ENCODE data around the gene HMOX1. TPM values are rescaled to one million over a fixed set of nuclear protein-coding genes. Genes with fewer than 3 reads are reported as not detected.

Gene HMOX1
- total RNA-seq, 5 donors from 2014 or later (not counting 1 experiment from before 2014, with no cell fraction given): 0.40 to 2.4 (median 1.0) TPM

DNA sequence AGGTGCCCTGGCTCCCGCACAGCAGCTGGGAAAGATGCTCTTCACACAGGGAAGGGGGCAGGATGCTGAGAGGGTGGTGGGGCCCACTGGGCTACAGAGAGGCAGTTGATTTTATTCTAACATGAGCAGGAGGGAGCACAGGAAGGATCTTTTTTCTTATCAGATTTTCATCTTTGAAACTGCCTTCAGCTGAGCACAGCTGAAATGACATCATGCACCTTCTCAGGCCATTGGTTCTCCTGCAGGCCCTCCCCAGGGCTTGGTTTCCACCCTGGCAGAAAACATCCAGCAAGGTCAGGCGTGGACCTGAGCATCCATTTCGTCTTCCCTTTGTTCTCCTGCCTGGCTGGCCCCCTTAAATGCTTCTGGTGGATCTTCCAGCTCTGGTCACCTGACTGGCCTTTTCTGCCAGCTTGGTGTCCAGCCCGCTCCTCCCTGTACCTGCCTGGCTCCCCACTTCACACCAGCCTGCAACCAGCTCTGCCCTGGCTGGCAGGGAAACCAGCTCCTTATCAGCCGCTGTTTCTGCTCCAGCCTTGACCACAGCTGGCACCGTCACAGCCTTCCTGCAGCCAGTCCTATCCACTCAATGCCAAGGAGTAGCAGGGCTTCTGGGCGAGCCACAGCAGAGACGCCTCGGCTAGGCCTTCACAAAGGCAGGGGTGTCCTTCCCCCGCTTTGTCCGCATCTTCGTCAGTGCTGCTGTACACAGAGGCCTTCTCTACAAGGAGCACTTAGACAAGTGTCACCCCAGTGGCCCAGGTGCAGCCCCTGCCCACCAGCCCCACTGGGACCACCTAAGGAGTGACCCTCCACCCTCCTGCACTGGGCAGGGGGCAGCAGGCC lies 44.7 kb upstream of the HMOX1 start:
- H3K36me3 ChIP-seq (ENCODE audit: control insufficient read depth in 2 of 2, extremely low read depth in 1 of 2, insufficient read depth in 1 of 2, low read length in 1 of 2): peaks cover 21 to 78% of the 10 kb centered on the region in 2 donors
- DNase-seq: no peak
- WGBS (ENCODE audit: insufficient coverage): 89% methylated on average over 12 of the region's 12 CpGs
- H3K4me3 ChIP-seq (ENCODE audit: control insufficient read depth in 1 of 2, extremely low read depth in 1 of 2, low read length in 1 of 2): no peak overlapping the region
- no peaks in the 10 kb centered on the region for H3K9me3 ChIP-seq
- Mint-ChIP-seq H3K4me3 (no peak overlapping the region), H3K4me1 (peaks cover 8 to 27% (median 16%) of the 10 kb centered on the region in 3 donors), H3K9me3 (no peaks in the 10 kb centered on the region), H3K36me3 (peaks cover 43% of the 10 kb centered on the region), H3K27me3 (no peaks in the 10 kb centered on the region), H3K27ac (peak overlapping the region in 1 of 2 donors; percentile 27)
- H3K27ac ChIP-seq (ENCODE audit: low read length): no peak overlapping the region
- H3K27me3 ChIP-seq (replicated peaks in 1 of 2; ENCODE audit: control insufficient read depth in 2 of 2, extremely low read depth in 1 of 2, insufficient read depth in 2 of 2, low read length in 1 of 2): no peaks in the 10 kb centered on the region
- POLR2A ChIA-PET: interaction anchor here in 1 of 2 donors (0.6 kb wide), 1 partner anchor 138 kb away, joined by 4 read pairs; no protein-coding TSS in a partner anchor
- peak in 3 of 4 experiments; percentile 13 to 44 (median 40) for ATAC-seq (replicated peaks in 1 of 4)
- H3K4me1 ChIP-seq (ENCODE audit: control insufficient read depth in 1 of 2, extremely low read depth in 1 of 2, insufficient read depth in 2 of 2, low read length in 2 of 2): peaks cover 4 to 20% of the 10 kb centered on the region in 2 experiments
- CTCF ChIA-PET: interaction anchor here in 1 of 2 donors (0.6 kb wide), 1 partner anchor 25 kb away, joined by 3 read pairs; no protein-coding TSS in a partner anchor

DNA sequence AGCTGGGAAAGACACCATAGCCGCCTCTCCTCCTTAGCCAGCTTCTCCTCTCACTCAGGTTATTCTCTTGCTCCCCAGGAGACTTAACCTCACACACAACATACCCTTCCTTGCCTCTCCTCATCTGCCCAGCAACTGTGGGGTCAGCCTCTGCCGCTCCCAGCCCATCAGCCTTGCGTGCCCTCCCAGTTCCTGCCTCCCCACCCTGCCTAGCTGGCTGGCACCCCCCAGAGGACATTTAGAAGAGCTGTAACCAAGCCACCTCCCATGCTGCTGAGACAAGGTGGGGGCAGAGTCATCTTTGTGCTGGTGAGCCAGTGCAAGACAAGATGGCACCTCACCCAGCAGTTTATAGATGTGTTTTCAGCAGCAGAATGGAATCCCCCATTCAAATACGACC lies 43.0 kb upstream of the HMOX1 start:
- ChIA-PET CTCF (interaction anchor here in 1 of 2 donors (0.5 kb wide), 1 partner anchor 63 kb away, joined by 3 read pairs; no protein-coding TSS in a partner anchor), POLR2A (no interaction called here)
- Mint-ChIP-seq H3K36me3 (peaks cover 34% of the 10 kb centered on the region), H3K27me3 (no peaks in the 10 kb centered on the region), H3K4me3 (no peak overlapping the region), H3K4me1 (peaks cover 5 to 23% (median 16%) of the 10 kb centered on the region in 3 donors), H3K9me3 (no peaks in the 10 kb centered on the region), H3K27ac (peak overlapping the region in 1 of 2 donors; percentile 5)
- WGBS (ENCODE audit: insufficient coverage): 80% methylated on average over 2 of the region's 4 CpGs
- peak in 1 of 35 experiments; percentile 37 for DNase-seq
- H3K36me3 ChIP-seq (ENCODE audit: control insufficient read depth in 2 of 2, extremely low read depth in 1 of 2, insufficient read depth in 1 of 2, low read length in 1 of 2): peaks cover 21 to 68% of the 10 kb centered on the region in 2 donors
- H3K27me3 ChIP-seq (replicated peaks in 1 of 2; ENCODE audit: control insufficient read depth in 2 of 2, extremely low read depth in 1 of 2, insufficient read depth in 2 of 2, low read length in 1 of 2): no peaks in the 10 kb centered on the region
- H3K4me3 ChIP-seq (ENCODE audit: control insufficient read depth in 1 of 2, extremely low read depth in 1 of 2, low read length in 1 of 2): no peak overlapping the region
- H3K4me1 ChIP-seq (ENCODE audit: control insufficient read depth in 1 of 2, extremely low read depth in 1 of 2, insufficient read depth in 2 of 2, low read length in 2 of 2): peaks cover 4 to 20% of the 10 kb centered on the region in 2 experiments
- peak in 3 of 4 experiments; percentile 28 to 33 (median 30) for ATAC-seq (replicated peaks in 1 of 4)
- no peak overlapping the region for H3K27ac ChIP-seq (ENCODE audit: low read length)
- H3K9me3 ChIP-seq: no peaks in the 10 kb centered on the region

- H3K27ac ChIP-seq (ENCODE audit: low read length): no peak overlapping the region
- ChIA-PET CTCF (no interaction called here), POLR2A (interaction anchor here (0.5 to 0.6 kb wide), 2 partner anchors 17 to 336 kb away, joined by 6 to 13 read pairs; no protein-coding TSS in a partner anchor)
- H3K27me3 ChIP-seq (replicated peaks in 1 of 2; ENCODE audit: control insufficient read depth in 2 of 2, extremely low read depth in 1 of 2, insufficient read depth in 2 of 2, low read length in 1 of 2): no peaks in the 10 kb centered on the region
- no peak for ATAC-seq (replicated peaks in 1 of 4)
- DNase-seq: no peak
- Mint-ChIP-seq H3K9me3 (no peaks in the 10 kb centered on the region), H3K36me3 (peaks cover 32% of the 10 kb centered on the region), H3K27me3 (no peaks in the 10 kb centered on the region), H3K27ac (no peak overlapping the region), H3K4me1 (peaks cover 0 to under 1% (median 0%) of the 10 kb centered on the region in 3 donors), H3K4me3 (no peak overlapping the region)
- WGBS (ENCODE audit: insufficient coverage): 92% methylated on average over 19 of the region's 19 CpGs
- no peaks in the 10 kb centered on the region for H3K4me1 ChIP-seq (ENCODE audit: control insufficient read depth in 1 of 2, extremely low read depth in 1 of 2, insufficient read depth in 2 of 2, low read length in 2 of 2)
- H3K4me3 ChIP-seq (ENCODE audit: control insufficient read depth in 1 of 2, extremely low read depth in 1 of 2, low read length in 1 of 2): no peak overlapping the region
- H3K36me3 ChIP-seq (ENCODE audit: control insufficient read depth in 2 of 2, extremely low read depth in 1 of 2, insufficient read depth in 1 of 2, low read length in 1 of 2): peaks cover 20 to 58% of the 10 kb centered on the region in 2 donors
- H3K9me3 ChIP-seq: no peaks in the 10 kb centered on the region
Observed at GRCh38 chr22:35341090-35341874, 39.6 kb upstream of the HMOX1 start.

GRCh38 chr22:35342390-35342789 lies 38.5 kb upstream of the HMOX1 start:
- H3K4me3 Mint-ChIP-seq: no peak overlapping the region
- H3K27me3 Mint-ChIP-seq: no peaks in the 10 kb centered on the region
- DNase-seq (no peak), ATAC-seq (replicated peaks in 1 of 4) (peak in 1 of 4 experiments; percentile 10)
- no peak overlapping the region for H3K27ac Mint-ChIP-seq
- peaks cover 27% of the 10 kb centered on the region for H3K36me3 Mint-ChIP-seq
- no peak overlapping the region for H3K27ac ChIP-seq (ENCODE audit: low read length)
- ChIA-PET POLR2A (no interaction called here), CTCF (no interaction called here)
- 87% methylated on average over 3 of the region's 4 CpGs for WGBS (ENCODE audit: insufficient coverage)
- no peaks in the 10 kb centered on the region for H3K9me3 Mint-ChIP-seq
- H3K9me3 ChIP-seq: no peaks in the 10 kb centered on the region
- H3K4me3 ChIP-seq (ENCODE audit: control insufficient read depth in 1 of 2, extremely low read depth in 1 of 2, low read length in 1 of 2): no peak overlapping the region
- peaks cover 20 to 57% of the 10 kb centered on the region in 2 donors for H3K36me3 ChIP-seq (ENCODE audit: control insufficient read depth in 2 of 2, extremely low read depth in 1 of 2, insufficient read depth in 1 of 2, low read length in 1 of 2)
- H3K4me1 Mint-ChIP-seq: no peaks in the 10 kb centered on the region
- H3K4me1 ChIP-seq (ENCODE audit: control insufficient read depth in 1 of 2, extremely low read depth in 1 of 2, insufficient read depth in 2 of 2, low read length in 2 of 2): no peaks in the 10 kb centered on the region
- H3K27me3 ChIP-seq (replicated peaks in 1 of 2; ENCODE audit: control insufficient read depth in 2 of 2, extremely low read depth in 1 of 2, insufficient read depth in 2 of 2, low read length in 1 of 2): no peaks in the 10 kb centered on the region

DNA sequence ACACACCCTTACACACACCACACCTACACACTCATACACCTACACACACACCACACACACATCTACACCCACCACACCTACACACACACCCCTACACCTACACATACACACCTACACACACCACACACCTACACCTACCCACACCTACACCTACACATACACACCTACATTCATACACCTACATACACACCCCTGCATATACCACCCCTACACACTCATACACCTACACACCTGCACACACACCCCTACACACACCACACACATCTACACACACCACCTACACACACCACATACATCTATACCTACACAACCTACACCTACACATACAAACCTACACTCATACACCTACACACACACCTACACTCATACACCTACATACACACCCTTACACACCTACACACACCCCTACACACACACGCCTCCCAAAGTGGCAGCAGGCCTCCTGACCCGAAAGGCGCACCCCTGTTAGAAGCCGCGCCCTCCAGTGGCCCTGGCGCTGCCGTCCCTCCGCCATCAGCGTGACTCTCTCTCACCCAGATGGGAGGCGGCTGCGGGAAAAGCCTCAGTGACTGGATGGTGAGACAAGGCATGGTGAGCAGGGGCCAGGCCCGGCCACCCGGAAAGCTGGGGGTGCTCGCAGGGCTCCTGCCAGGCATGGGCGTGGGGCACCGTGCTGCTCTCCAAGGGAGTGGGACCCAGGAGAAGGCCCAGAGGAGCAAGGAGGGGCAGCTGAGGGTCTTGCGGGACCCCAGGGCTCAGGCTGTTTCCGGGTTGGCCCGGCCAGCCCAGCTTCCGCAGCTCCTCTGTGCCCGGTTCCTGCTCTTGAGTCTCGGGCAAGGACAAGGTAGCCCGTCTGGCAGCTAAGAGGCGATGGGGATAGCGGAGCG lies 37.0 kb upstream of the HMOX1 start:
- Mint-ChIP-seq H3K27me3 (no peaks in the 10 kb centered on the region), H3K9me3 (no peaks in the 10 kb centered on the region), H3K27ac (no peak overlapping the region), H3K36me3 (peaks cover 25% of the 10 kb centered on the region), H3K4me1 (no peaks in the 10 kb centered on the region), H3K4me3 (no peak overlapping the region)
- no peak for DNase-seq
- no peaks in the 10 kb centered on the region for H3K4me1 ChIP-seq (ENCODE audit: control insufficient read depth in 1 of 2, extremely low read depth in 1 of 2, insufficient read depth in 2 of 2, low read length in 2 of 2)
- no peaks in the 10 kb centered on the region for H3K9me3 ChIP-seq
- no peaks in the 10 kb centered on the region for H3K27me3 ChIP-seq (replicated peaks in 1 of 2; ENCODE audit: control insufficient read depth in 2 of 2, extremely low read depth in 1 of 2, insufficient read depth in 2 of 2, low read length in 1 of 2)
- WGBS (ENCODE audit: insufficient coverage): 98% methylated on average over 15 of the region's 26 CpGs
- no peak overlapping the region for H3K4me3 ChIP-seq (ENCODE audit: control insufficient read depth in 1 of 2, extremely low read depth in 1 of 2, low read length in 1 of 2)
- POLR2A ChIA-PET: no interaction called here
- CTCF ChIA-PET: no interaction called here
- ATAC-seq (replicated peaks in 1 of 4): no peak
- H3K27ac ChIP-seq (ENCODE audit: low read length): no peak overlapping the region
- peaks cover 20 to 49% of the 10 kb centered on the region in 2 donors for H3K36me3 ChIP-seq (ENCODE audit: control insufficient read depth in 2 of 2, extremely low read depth in 1 of 2, insufficient read depth in 1 of 2, low read length in 1 of 2)
